ENCODE measurements around the gene CDK5RAP3.

Gene CDK5RAP3

DNA sequence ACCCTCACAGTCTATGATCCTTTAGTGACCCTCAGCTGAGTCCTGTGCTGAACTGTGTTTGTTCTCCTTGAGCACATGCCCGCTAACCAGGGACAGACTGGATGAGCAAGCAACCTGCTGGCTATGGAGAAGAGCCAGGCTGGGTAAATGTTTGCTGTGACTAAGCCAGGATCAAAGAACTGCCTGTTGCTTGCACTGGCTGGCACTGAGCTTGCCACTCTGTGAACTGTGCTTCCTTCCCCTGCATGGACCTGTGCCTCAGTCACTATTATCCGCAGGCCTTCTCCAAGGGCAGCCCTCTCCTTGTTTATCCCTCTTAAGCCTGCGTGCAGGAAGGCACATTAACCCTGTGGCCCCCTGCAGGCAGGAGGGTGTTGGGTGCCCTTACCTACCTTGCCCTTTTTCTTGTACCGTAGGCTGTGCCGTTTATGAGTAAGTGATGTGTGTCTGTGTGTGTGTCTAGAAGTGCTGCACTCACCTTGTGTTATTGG lies 22.2 kb upstream of the CDK5RAP3 start:
- TF ChIP-seq FOXM1 (IDR thresholded peaks at IDR 0.05; ENCODE audit: borderline replicate concordance, low read depth) (no peak), RAD21 (IDR thresholded peaks at IDR 0.05; ENCODE audit: low read depth) (no peak), ZBTB7A (IDR thresholded peaks at IDR 0.05; ENCODE audit: low read depth) (no peak), REST (IDR thresholded peaks at IDR 0.05; ENCODE audit: low read depth) (no peak), YY1 (IDR thresholded peaks at IDR 0.05; ENCODE audit: low read depth) (no peak), CREB1 (IDR thresholded peaks at IDR 0.05; ENCODE audit: low read depth) (no peak), TAF1 (IDR thresholded peaks at IDR 0.05; ENCODE audit: low read depth) (no peak), NFIC (IDR thresholded peaks at IDR 0.05) (no peak), TEAD4 (IDR thresholded peaks at IDR 0.05) (no peak), EP300 (IDR thresholded peaks at IDR 0.05; ENCODE audit: borderline replicate concordance) (no peak), EGR1 (IDR thresholded peaks at IDR 0.05) (no peak)
- TF ChIP-seq, protein P1, sequence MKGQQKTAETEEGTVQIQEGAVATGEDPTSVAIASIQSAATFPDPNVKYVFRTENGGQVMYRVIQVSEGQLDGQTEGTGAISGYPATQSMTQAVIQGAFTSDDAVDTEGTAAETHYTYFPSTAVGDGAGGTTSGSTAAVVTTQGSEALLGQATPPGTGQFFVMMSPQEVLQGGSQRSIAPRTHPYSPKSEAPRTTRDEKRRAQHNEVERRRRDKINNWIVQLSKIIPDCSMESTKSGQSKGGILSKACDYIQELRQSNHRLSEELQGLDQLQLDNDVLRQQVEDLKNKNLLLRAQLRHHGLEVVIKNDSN (IDR thresholded peaks at IDR 0.05): no peak

DNA sequence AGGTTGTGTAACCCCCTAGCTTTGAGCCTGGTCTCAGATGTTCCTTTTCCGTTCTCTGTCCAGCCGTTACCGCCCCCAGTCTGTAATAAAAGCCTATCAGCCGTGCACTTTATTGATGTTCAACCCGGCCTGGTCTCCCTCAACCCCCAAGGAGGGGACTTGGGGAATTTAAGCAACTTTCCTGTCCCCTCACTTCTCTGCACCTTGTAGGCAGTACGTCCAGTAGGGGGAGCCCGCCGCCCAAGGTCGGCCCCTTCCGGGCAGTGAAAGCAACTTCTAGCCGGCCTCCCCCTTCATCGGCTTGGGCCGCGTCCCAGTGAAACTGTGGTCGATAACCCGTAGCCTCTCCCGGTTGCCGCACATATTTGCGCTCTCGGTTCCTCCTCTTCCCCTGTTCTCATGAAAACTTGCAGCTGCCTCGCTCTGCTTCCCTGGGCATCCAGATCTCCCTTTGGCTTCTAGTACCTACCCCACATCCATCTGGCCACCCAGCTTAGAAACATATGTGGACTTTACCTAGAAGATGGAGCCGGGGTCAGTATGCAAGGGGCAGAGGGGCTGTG lies 21.6 kb upstream of the CDK5RAP3 start:
- TF ChIP-seq FOXM1 (IDR thresholded peaks at IDR 0.05; ENCODE audit: borderline replicate concordance, low read depth): no peak
- TF ChIP-seq EGR1 (IDR thresholded peaks at IDR 0.05): peak; percentile 10; the same call in 1 of the 2 replicates
- no peak for TF ChIP-seq ZBTB7A (IDR thresholded peaks at IDR 0.05; ENCODE audit: low read depth)
- TF ChIP-seq, protein P1 (IDR thresholded peaks at IDR 0.05): no peak
- no peak for TF ChIP-seq NFIC (IDR thresholded peaks at IDR 0.05)
- no peak for TF ChIP-seq TAF1 (IDR thresholded peaks at IDR 0.05; ENCODE audit: low read depth)
- TF ChIP-seq CEBPB (IDR thresholded peaks at IDR 0.05): no peak; the same call in 1 of the 2 replicates
- TF ChIP-seq CREB1 (IDR thresholded peaks at IDR 0.05; ENCODE audit: low read depth): no peak
- TF ChIP-seq YY1 (IDR thresholded peaks at IDR 0.05; ENCODE audit: low read depth): no peak
- TF ChIP-seq REST (IDR thresholded peaks at IDR 0.05; ENCODE audit: low read depth): no peak
- no peak for TF ChIP-seq MAX (IDR thresholded peaks at IDR 0.05)
- TF ChIP-seq TCF12 (IDR thresholded peaks at IDR 0.05; ENCODE audit: low read depth): 0 out of 2 replicates have a peak, but pooled peaks have one; percentile 17
- TF ChIP-seq TEAD4 (IDR thresholded peaks at IDR 0.05): no peak
- no peak for TF ChIP-seq EP300 (IDR thresholded peaks at IDR 0.05; ENCODE audit: borderline replicate concordance)
- peak; percentile 95 for TF ChIP-seq RAD21 (IDR thresholded peaks at IDR 0.05; ENCODE audit: low read depth)

DNA sequence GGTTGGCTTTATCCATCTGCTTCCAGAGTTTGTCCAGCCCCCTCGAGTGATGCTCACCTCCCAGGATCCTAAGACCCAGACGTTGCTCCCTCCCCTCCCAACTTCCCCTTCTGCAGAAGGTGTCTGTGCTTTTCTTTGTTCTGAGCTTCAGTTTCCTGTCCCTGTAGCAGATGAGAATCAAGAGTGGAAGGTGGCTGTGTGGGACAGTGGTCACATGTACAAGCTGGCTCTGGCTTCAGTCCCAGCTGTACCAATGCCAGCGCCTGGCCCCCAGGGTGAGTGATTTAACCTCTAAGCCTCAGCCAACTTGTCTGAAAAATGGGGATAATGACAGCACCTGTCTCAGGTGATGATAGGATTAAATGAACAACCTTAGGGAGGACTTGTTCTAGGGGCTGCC lies 21.0 kb upstream of the CDK5RAP3 start:
- no peak for TF ChIP-seq EP300 (IDR thresholded peaks at IDR 0.05; ENCODE audit: borderline replicate concordance)
- no peak for TF ChIP-seq EGR1 (IDR thresholded peaks at IDR 0.05)
- no peak for TF ChIP-seq REST (IDR thresholded peaks at IDR 0.05; ENCODE audit: low read depth)
- TF ChIP-seq NFIC (IDR thresholded peaks at IDR 0.05): no peak
- TF ChIP-seq TAF1 (IDR thresholded peaks at IDR 0.05; ENCODE audit: low read depth): no peak
- TF ChIP-seq MAX (IDR thresholded peaks at IDR 0.05): no peak
- TF ChIP-seq FOXM1 (IDR thresholded peaks at IDR 0.05; ENCODE audit: borderline replicate concordance, low read depth): no peak
- TF ChIP-seq ZBTB7A (IDR thresholded peaks at IDR 0.05; ENCODE audit: low read depth): no peak
- TF ChIP-seq RAD21 (IDR thresholded peaks at IDR 0.05; ENCODE audit: low read depth): no peak
- no peak for TF ChIP-seq CREB1 (IDR thresholded peaks at IDR 0.05; ENCODE audit: low read depth)
- TF ChIP-seq TCF12 (IDR thresholded peaks at IDR 0.05; ENCODE audit: low read depth): no peak
- TF ChIP-seq TEAD4 (IDR thresholded peaks at IDR 0.05): no peak
- TF ChIP-seq, protein P1 (IDR thresholded peaks at IDR 0.05): no peak
- TF ChIP-seq CEBPB (IDR thresholded peaks at IDR 0.05): no peak
- TF ChIP-seq YY1 (IDR thresholded peaks at IDR 0.05; ENCODE audit: low read depth): no peak
